AG09319 (cell line): ENCODE data around the gene RRAGB.

Source experiments
- DNase-seq: peaks from one replicate; pipeline ENCODE4 v3.0.0-alpha.2; 2010; ENCODE audit warnings: low read depth; ENCODE audit errors: extremely low read depth
- CTCF ChIP-seq: IDR thresholded peaks from 2 replicates; pipeline ENCODE4 v1.5.1; 2011; ENCODE audit warnings: low read depth, mild to moderate bottlenecking, inconsistent platforms, low read length, moderate library complexity

Gene RRAGB

DNA sequence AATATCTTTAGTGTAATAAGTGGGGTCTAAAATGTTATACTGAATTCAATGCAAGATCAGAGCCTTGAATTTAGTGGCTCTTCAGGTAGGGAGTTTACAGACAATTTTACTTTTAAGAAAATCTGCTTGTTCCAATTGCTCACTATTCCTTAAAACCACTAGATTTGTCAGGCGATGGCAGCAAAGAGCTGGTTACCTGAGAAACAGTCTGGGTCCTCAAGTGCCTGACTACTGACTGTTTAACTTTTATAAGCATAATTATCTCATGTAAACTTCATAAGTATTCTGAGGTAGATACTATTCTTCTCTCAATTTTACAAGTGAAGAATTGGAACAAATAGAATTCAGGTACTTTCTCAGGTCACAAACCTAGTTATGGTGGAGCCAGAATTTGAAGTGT, 84.3 kb downstream of the RRAGB start:
- no peak for DNase-seq
- no peak for TF ChIP-seq CTCF
